MCF 10A (cell line): Measurements from ENCODE around the gene LAMTOR1. TPM values are rescaled to one million over a fixed set of nuclear protein-coding genes. Genes with fewer than 3 reads are reported as not detected.
"Not testable (repeated sequence)": the region's sequence is repeated elsewhere in the genome, so short reads cannot be mapped to it uniquely, and the experiment has no call there.

ENCODE experiments used
- BruUV-seq: library from RNA; stranded (reverse); fragments of 400-500 nt; replicated peaks from 2 replicates; lab custom pipeline; 2021; lab: Mats Ljungman, UMichigan
- CTCF ChIA-PET: fragments of 300-600 bp; sonication (Branson Sonifier 250); formaldehyde crosslinking; extraction: SDS; loops from one replicate; lab custom pipeline; 2021; ENCODE audit warnings: antibody characterized with exemption, inconsistent platforms; lab: Yijun Ruan, JAX
- POLR2A ChIA-PET: fragments of 300-600, 350-650 bp; sonication (Branson Sonifier 250); formaldehyde crosslinking; extraction: SDS; loops from one replicate; lab custom pipeline; 2020; ENCODE audit warnings: antibody characterized with exemption, inconsistent platforms; lab: Yijun Ruan, JAX
- DNase-seq: peaks from one replicate; pipeline ENCODE4 v3.0.0-alpha.2; 2018; ENCODE audit not compliant: unreplicated experiment
- H3K27ac Mint-ChIP-seq: one replicate; pipeline ENCODE4 v1.8.0; 2022; ENCODE audit warnings: mild to moderate bottlenecking, low read depth, mixed read lengths; ENCODE audit not compliant: unreplicated experiment
- H3K27me3 Mint-ChIP-seq: one replicate; pipeline ENCODE4 v1.8.0; 2022; ENCODE audit warnings: mixed read lengths; ENCODE audit not compliant: insufficient read depth, unreplicated experiment
- H3K36me3 Mint-ChIP-seq: one replicate; pipeline ENCODE4 v1.8.0; 2022; ENCODE audit warnings: mild to moderate bottlenecking, moderate library complexity, mixed read lengths; ENCODE audit not compliant: insufficient read depth, unreplicated experiment
- H3K4me1 Mint-ChIP-seq: one replicate; pipeline ENCODE4 v1.8.0; 2022; ENCODE audit warnings: mixed read lengths; ENCODE audit not compliant: insufficient read depth, unreplicated experiment
- H3K4me3 Mint-ChIP-seq: one replicate; pipeline ENCODE4 v1.8.0; 2022; ENCODE audit warnings: mild to moderate bottlenecking, moderate library complexity, mixed read lengths; ENCODE audit not compliant: unreplicated experiment
- H3K9me3 Mint-ChIP-seq: one replicate; pipeline ENCODE4 v1.8.0; 2022; ENCODE audit warnings: mixed read lengths; ENCODE audit not compliant: unreplicated experiment
- CTCF ChIP-seq: fragments of 200-600 bp; IDR thresholded peaks from one replicate; pipeline ENCODE4 v1.8.0; 2022; ENCODE audit warnings: antibody characterized with exemption, mild to moderate bottlenecking; ENCODE audit not compliant: unreplicated experiment
- intact Hi-C: fragments of 100-400 bp; cut with micrococcal nuclease; formaldehyde crosslinking; loops from 2 replicates; pipeline ENCODE4 v1.14.1; 2022
- total RNA-seq: library from RNA; stranded (reverse); gene quantifications from 2 replicates; pipeline ENCODE4 v1.2.3, GENCODE V29; 2022

LAMTOR1 gene
- total RNA-seq, 1 experiment from 2014 or later: 76.9 TPM

DNA sequence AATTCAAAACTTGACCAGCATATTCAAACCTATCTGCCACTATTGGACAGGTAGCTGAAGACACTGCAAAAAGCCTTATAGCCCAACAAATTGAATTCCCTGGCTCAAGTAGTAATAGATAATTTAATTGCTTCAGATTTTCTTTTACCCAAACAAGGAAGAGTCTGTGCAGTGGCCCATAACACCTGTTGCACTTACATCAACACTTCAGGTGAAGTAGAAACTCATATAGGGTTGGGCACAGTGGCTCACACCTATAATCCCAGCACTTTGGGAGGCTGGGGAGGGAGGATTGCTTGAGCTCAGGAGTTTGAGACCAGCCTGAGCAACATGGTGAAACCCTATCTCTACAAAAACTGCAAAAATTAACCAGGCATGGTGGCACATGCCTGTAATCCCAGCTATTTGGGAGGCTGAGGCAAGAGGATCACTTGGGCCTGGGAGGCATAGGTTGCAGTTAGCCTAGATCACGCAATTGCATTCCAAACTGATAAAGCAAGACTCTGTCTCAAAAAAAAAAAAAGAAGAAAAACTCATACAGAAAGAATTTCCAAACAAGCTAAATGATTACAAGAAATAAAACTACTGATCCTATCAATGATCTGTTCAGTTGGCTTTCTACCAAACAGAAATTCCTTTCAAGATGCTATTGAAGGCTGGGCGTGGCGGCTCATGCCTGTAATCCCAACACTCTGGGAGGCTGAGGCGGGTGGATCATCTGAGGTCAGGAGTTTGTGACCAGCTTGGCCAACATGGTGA lies 41.9 kb upstream of the LAMTOR1 start:
- H3K4me3 Mint-ChIP-seq: no peak overlapping the region
- ChIA-PET POLR2A (interaction anchor here (0.6 to 6.7 kb wide), 28 partner anchors 9 to 148 kb away, joined by 3 to 100 read pairs (median 6); partner anchors contain the start of genes ANAPC15, LAMTOR1 and NUMA1), CTCF (interaction anchor here (0.6 to 5.5 kb wide), 33 partner anchors 11 to 155 kb away, joined by 3 to 111 read pairs (median 7); partner anchors contain the start of gene ANAPC15)
- H3K4me1 Mint-ChIP-seq: peaks cover 26% of the 10 kb centered on the region
- no peaks in the 10 kb centered on the region for H3K9me3 Mint-ChIP-seq
- intact Hi-C loops: loop anchor here (1.0 to 2.0 kb wide), 3 partner anchors 36 to 120 kb away; partner anchors contain the start of gene LAMTOR1
- H3K27me3 Mint-ChIP-seq: no peaks in the 10 kb centered on the region
- peak overlapping the region; percentile 9 for H3K27ac Mint-ChIP-seq
- no peak for TF ChIP-seq CTCF
- BruUV-seq: no TSS peak
- no peaks in the 10 kb centered on the region for H3K36me3 Mint-ChIP-seq
- peak; percentile 43 for DNase-seq

- ChIA-PET CTCF (interaction anchor here (1.1 to 5.5 kb wide), 6 partner anchors 13 to 165 kb away, joined by 4 to 111 read pairs (median 24); partner anchors contain the start of gene ANAPC15), POLR2A (interaction anchor here (0.6 to 6.7 kb wide), 7 partner anchors 17 to 102 kb away, joined by 3 to 100 read pairs (median 39); partner anchors contain the start of genes ANAPC15 and LAMTOR1)
- DNase-seq, H3K27me3 Mint-ChIP-seq, intact Hi-C loops, H3K27ac Mint-ChIP-seq, H3K9me3 Mint-ChIP-seq, BruUV-seq, H3K36me3 Mint-ChIP-seq: not testable (repeated sequence)
- H3K4me3 Mint-ChIP-seq: peak overlapping the region; percentile 29
- peaks cover 30% of the 10 kb centered on the region for H3K4me1 Mint-ChIP-seq
Measured at GRCh38 chr11:72142543-72142942, 39.4 kb upstream of the LAMTOR1 start.

DNA sequence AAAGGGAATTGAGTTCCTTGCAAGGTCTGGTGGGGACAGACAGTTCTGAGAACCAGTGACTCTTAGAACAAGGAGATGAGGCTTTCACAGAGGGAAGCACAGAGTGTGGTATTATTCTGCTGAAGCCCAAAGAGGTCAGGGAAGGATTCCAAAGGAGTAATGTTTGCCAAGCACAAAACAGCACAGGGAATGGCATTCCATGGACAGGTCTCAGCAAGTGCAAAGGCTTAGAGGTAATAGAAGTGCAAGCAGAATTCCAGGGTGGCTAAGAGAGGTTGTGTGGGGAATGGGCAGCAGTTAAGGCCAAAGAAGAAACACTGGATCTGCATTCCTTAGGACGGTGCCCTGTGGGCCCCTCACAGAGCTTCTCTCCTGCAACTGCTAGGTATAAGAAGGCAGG lies 39.0 kb upstream of the LAMTOR1 start:
- intact Hi-C loops, H3K27me3 Mint-ChIP-seq, BruUV-seq, H3K36me3 Mint-ChIP-seq, H3K9me3 Mint-ChIP-seq: not testable (repeated sequence)
- H3K4me3 Mint-ChIP-seq: peak overlapping the region; percentile 29
- CTCF ChIA-PET: interaction anchor here (1.1 to 5.5 kb wide), 5 partner anchors 14 to 117 kb away, joined by 4 to 111 read pairs (median 7); partner anchors contain the start of gene ANAPC15
- peak overlapping the region; percentile 37 for H3K27ac Mint-ChIP-seq
- peaks cover 30% of the 10 kb centered on the region for H3K4me1 Mint-ChIP-seq
- POLR2A ChIA-PET: interaction anchor here (0.6 to 6.7 kb wide), 8 partner anchors 17 to 102 kb away, joined by 3 to 100 read pairs (median 30); partner anchors contain the start of genes ANAPC15 and LAMTOR1
- DNase-seq: peak; percentile 65

GRCh38 chr11:72141066-72141465 lies 38.0 kb upstream of the LAMTOR1 start:
- POLR2A ChIA-PET: interaction anchor here (0.6 to 6.7 kb wide), 21 partner anchors 9 to 110 kb away, joined by 3 to 100 read pairs (median 4); partner anchors contain the start of genes ANAPC15, INPPL1 and LAMTOR1
- H3K27me3 Mint-ChIP-seq: no peaks in the 10 kb centered on the region

More at GRCh38 chr11:72141066-72141465, 38.0 kb upstream of the LAMTOR1 start:
- intact Hi-C loops: loop anchor here (1.0 kb wide), 1 partner anchor 29 kb away; the partner anchor contains the start of gene ANAPC15
- Mint-ChIP-seq H3K4me1 (peaks cover 30% of the 10 kb centered on the region), H3K27ac (peak overlapping the region; percentile 87), H3K4me3 (peak overlapping the region; percentile 29), H3K36me3 (no peaks in the 10 kb centered on the region), H3K9me3 (no peaks in the 10 kb centered on the region)
- DNase-seq: peak; percentile 61
- TF ChIP-seq CTCF: no peak
- BruUV-seq: no TSS peak
- CTCF ChIA-PET: interaction anchor here (0.6 to 2.3 kb wide), 8 partner anchors 28 to 304 kb away, joined by 3 to 17 read pairs (median 6); partner anchors contain the start of gene ANAPC15
